HCT116 (cell line): ENCODE results near the gene RHPN2. TPM values are rescaled to one million over a fixed set of nuclear protein-coding genes. Genes with fewer than 3 reads are reported as not detected.

Source experiments
- ATAC-seq: fragments of 200-7000 bp; cut with Tn5 transposase; 2 replicates; pipeline ENCODE4 v1.9.1; 2020; ENCODE audit warnings: mild to moderate bottlenecking, moderate library complexity
- BruUV-seq: library from RNA; stranded (reverse); fragments of 400-500 nt; replicated peaks from 2 replicates; lab custom pipeline; 2021; lab: Mats Ljungman, UMichigan
- CTCF ChIA-PET: fragments of 300-600 bp; sonication (Branson Sonifier 250); formaldehyde crosslinking; loops from one replicate; lab custom pipeline; 2021; ENCODE audit warnings: antibody characterized with exemption; lab: Charles Lee
- POLR2A ChIA-PET: fragments of 300-600, 350-600 bp; sonication (Branson Sonifier 250); formaldehyde crosslinking; loops from one replicate; lab custom pipeline; 2021; ENCODE audit warnings: antibody characterized with exemption; lab: Charles Lee
- RAD21 ChIA-PET, 2 experiments: fragments of 300-600 bp; sonication (Branson Sonifier 250); formaldehyde crosslinking; loops; one replicate each; lab custom pipeline; 2023; ENCODE audit warnings: low total read pairs in 2 of 2; ENCODE audit not compliant: uncharacterized antibody in 2 of 2, unreplicated experiment in 2 of 2, low non-redundant PET in 1 of 2; lab: Charles Lee
- DNase-seq: peaks from one replicate; pipeline ENCODE4 v3.0.0-alpha.2; 2010; ENCODE audit warnings: low read depth, low spot score
- H2AFZ ChIP-seq: fragments of 200-600 bp; shearing (Covaris generic), sonication (generic); 2 replicates; pipeline ENCODE4 v1.6.1; 2017; ENCODE audit warnings: low read depth, mixed run types, mixed read lengths, antibody characterized with exemption, low read length; ENCODE audit not compliant: poor library complexity, severe bottlenecking
- H3K27ac ChIP-seq: 2 replicates; pipeline ENCODE4 v1.5.1; 2012; ENCODE audit warnings: low read depth, low read length
- H3K27me3 ChIP-seq: fragments of 200-600 bp; sonication (generic); 2 replicates; pipeline ENCODE4 v1.6.1; 2016; ENCODE audit warnings: mixed run types, low read length, mixed read lengths; ENCODE audit not compliant: insufficient read depth
- H3K36me3 ChIP-seq, 2 experiments: fragments of 200-500 bp in 1 of 2; fragments of 200-600 bp in 1 of 2; sonication (Bioruptor generic) in 1 of 2; sonication (generic) in 1 of 2; 2 replicates each; pipeline versions ENCODE4 v1.5.1 to v1.6.1; 2014 to 2016; ENCODE audit warnings: low read length in 2 of 2, inconsistent platforms in 1 of 2, mixed read lengths in 1 of 2, mixed run types in 1 of 2; ENCODE audit not compliant: insufficient read depth in 2 of 2, control insufficient read depth in 1 of 2
- H3K4me1 ChIP-seq, 2 experiments: fragments of 200-600 bp in 1 of 2; sonication (generic) in 1 of 2; 2 replicates each; pipeline versions ENCODE4 v1.5.1 to v1.6.1; 2012 to 2017; ENCODE audit warnings: low read length in 2 of 2, inconsistent platforms in 1 of 2, mild to moderate bottlenecking in 1 of 2, mixed read lengths in 1 of 2, mixed run types in 1 of 2, moderate library complexity in 1 of 2; ENCODE audit not compliant: insufficient read depth in 2 of 2, control insufficient read depth in 1 of 2
- H3K4me2 ChIP-seq: fragments of 200-600 bp; sonication (generic); 2 replicates; pipeline ENCODE4 v1.6.1; 2017; ENCODE audit warnings: mixed run types, low read length, mixed read lengths
- H3K4me3 ChIP-seq, 2 experiments: fragments of 200-600 bp in 1 of 2; sonication (generic) in 1 of 2; replicated peaks in 1 of 2; 2 replicates each; pipeline ENCODE4 v1.5.1; 2011 to 2016; ENCODE audit warnings: low read length in 2 of 2, control low read depth in 1 of 2, low read depth in 1 of 2, mild to moderate bottlenecking in 1 of 2, mixed read lengths in 1 of 2, mixed run types in 1 of 2
- H3K79me2 ChIP-seq: fragments of 200-600 bp; sonication (generic); 2 replicates; pipeline ENCODE4 v1.6.1; 2017; ENCODE audit warnings: mild to moderate bottlenecking, mixed run types, low read length, moderate library complexity, mixed read lengths; ENCODE audit not compliant: insufficient read depth
- H3K9ac ChIP-seq: fragments of 200-600 bp; sonication (generic); 2 replicates; pipeline ENCODE4 v1.6.1; 2016; ENCODE audit warnings: low read length, mixed read lengths
- H3K9me2 ChIP-seq: fragments of 200-600 bp; sonication (generic), shearing (Covaris generic); 2 replicates; pipeline ENCODE4 v1.6.1; 2017; ENCODE audit warnings: mixed run types, mild to moderate bottlenecking, moderate library complexity; ENCODE audit not compliant: insufficient read depth
- H3K9me3 ChIP-seq, 2 experiments: fragments of 200-500 bp in 1 of 2; fragments of 200-600 bp in 1 of 2; sonication (Bioruptor generic) in 1 of 2; sonication (generic) in 1 of 2; 2 replicates each; pipeline ENCODE4 v1.6.1; 2014 to 2017; ENCODE audit warnings: low read length in 2 of 2, mixed read lengths in 2 of 2, inconsistent platforms in 1 of 2, low read depth in 1 of 2, mild to moderate bottlenecking in 1 of 2, mixed run types in 1 of 2, moderate library complexity in 1 of 2; ENCODE audit not compliant: control insufficient read depth in 1 of 2, insufficient read depth in 1 of 2
- H4K20me1 ChIP-seq: fragments of 200-600 bp; sonication (generic), shearing (Covaris generic); 2 replicates; pipeline ENCODE4 v1.6.1; 2017; ENCODE audit warnings: mixed run types, mild to moderate bottlenecking, moderate library complexity; ENCODE audit not compliant: insufficient read depth
- CBX3 ChIP-seq: IDR thresholded peaks from 2 replicates; pipeline ENCODE4 v1.6.1; 2012; ENCODE audit warnings: low read depth
- EGR1 ChIP-seq: IDR thresholded peaks from 2 replicates; pipeline ENCODE4 v1.6.1; 2012; ENCODE audit warnings: low read depth
- ELF1 ChIP-seq: IDR thresholded peaks from 2 replicates; pipeline ENCODE4 v1.6.1; 2012; ENCODE audit warnings: low read depth, borderline replicate concordance
- EZH2 ChIP-seq: fragments of 200-600 bp; sonication (generic); IDR thresholded peaks from 2 replicates; pipeline ENCODE4 v1.6.1; 2017; ENCODE audit warnings: antibody characterized with exemption, mixed run types
- JUND ChIP-seq: IDR thresholded peaks from 2 replicates; pipeline ENCODE4 v1.6.1; 2012
- POLR2A ChIP-seq: IDR thresholded peaks from 2 replicates; pipeline ENCODE4 v1.7.0; 2011; ENCODE audit warnings: borderline replicate concordance; ENCODE audit not compliant: insufficient read depth, insufficient read length; ENCODE audit errors: extremely low read depth
- RAD21 ChIP-seq: IDR thresholded peaks from 2 replicates; pipeline ENCODE4 v1.6.1; 2012; ENCODE audit warnings: low read depth, mild to moderate bottlenecking
- SP1 ChIP-seq: IDR thresholded peaks from 2 replicates; pipeline ENCODE4 v1.6.1; 2012; ENCODE audit warnings: low read depth
- SRF ChIP-seq: IDR thresholded peaks from 2 replicates; pipeline ENCODE4 v1.6.1; 2012; ENCODE audit warnings: low read depth
- ZNF274 ChIP-seq: fragments of 200-500 bp; sonication (Bioruptor generic); IDR thresholded peaks from 2 replicates; pipeline ENCODE4 v1.6.1; 2014; ENCODE audit warnings: mild to moderate bottlenecking, low read depth, low read length, inconsistent platforms
- intact Hi-C: fragments of 100-400 bp; cut with micrococcal nuclease; formaldehyde crosslinking; loops from 2 replicates; pipeline ENCODE4 v1.10.0; 2022
- total RNA-seq: library from RNA; stranded (reverse); gene quantifications from one replicate; pipeline ENCODE4 v1.2.1, GENCODE V29; 2021; ENCODE audit not compliant: unreplicated experiment
- TF ChIP-seq, protein P1 (sequence below): IDR thresholded peaks from 2 replicates; pipeline ENCODE4 v1.6.1; 2012; ENCODE audit warnings: low read depth
- TF ChIP-seq, protein P2 (sequence below): IDR thresholded peaks from 2 replicates; pipeline ENCODE4 v1.6.1; 2012
- TF ChIP-seq, protein P3 (sequence below): IDR thresholded peaks from 2 replicates; pipeline ENCODE4 v1.6.1; 2012

The RHPN2 gene
- total RNA-seq, 1 experiment from 2014 or later = 33.3 TPM

DNA sequence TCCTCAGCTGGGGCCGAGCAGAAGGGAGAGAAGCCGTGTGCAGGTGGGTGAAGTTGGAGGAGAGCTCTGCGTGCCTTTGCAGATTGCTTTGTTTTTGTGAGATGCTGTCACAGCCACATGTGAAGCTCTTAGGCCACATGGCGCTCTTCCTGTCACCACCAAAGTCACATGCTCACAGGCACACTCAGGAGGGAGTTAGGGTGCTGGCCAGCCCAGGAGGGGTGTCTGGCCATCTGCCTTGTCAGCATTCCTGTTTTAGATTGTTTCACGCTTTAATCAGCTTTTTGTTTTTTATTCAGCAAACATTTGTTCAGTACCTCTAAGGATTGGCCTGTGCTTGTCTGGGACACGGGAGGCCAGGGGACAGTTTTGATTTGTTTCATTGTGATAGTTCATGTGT is 38.2 kb upstream of the RHPN2 start:
- no peaks in the 10 kb centered on the region for H3K9me3 ChIP-seq
- ChIA-PET POLR2A (no interaction called here), RAD21 (no interaction called here), CTCF (no interaction called here)
- no peaks in the 10 kb centered on the region for H3K9me2 ChIP-seq
- no peaks in the 10 kb centered on the region for H3K79me2 ChIP-seq
- H3K4me3 ChIP-seq = no peak overlapping the region
- H3K4me2 ChIP-seq = no peak overlapping the region
- TF ChIP-seq ZNF274 = no peak
- no peak for TF ChIP-seq ELF1
- no peak for TF ChIP-seq CBX3
- TF ChIP-seq, protein P1, sequence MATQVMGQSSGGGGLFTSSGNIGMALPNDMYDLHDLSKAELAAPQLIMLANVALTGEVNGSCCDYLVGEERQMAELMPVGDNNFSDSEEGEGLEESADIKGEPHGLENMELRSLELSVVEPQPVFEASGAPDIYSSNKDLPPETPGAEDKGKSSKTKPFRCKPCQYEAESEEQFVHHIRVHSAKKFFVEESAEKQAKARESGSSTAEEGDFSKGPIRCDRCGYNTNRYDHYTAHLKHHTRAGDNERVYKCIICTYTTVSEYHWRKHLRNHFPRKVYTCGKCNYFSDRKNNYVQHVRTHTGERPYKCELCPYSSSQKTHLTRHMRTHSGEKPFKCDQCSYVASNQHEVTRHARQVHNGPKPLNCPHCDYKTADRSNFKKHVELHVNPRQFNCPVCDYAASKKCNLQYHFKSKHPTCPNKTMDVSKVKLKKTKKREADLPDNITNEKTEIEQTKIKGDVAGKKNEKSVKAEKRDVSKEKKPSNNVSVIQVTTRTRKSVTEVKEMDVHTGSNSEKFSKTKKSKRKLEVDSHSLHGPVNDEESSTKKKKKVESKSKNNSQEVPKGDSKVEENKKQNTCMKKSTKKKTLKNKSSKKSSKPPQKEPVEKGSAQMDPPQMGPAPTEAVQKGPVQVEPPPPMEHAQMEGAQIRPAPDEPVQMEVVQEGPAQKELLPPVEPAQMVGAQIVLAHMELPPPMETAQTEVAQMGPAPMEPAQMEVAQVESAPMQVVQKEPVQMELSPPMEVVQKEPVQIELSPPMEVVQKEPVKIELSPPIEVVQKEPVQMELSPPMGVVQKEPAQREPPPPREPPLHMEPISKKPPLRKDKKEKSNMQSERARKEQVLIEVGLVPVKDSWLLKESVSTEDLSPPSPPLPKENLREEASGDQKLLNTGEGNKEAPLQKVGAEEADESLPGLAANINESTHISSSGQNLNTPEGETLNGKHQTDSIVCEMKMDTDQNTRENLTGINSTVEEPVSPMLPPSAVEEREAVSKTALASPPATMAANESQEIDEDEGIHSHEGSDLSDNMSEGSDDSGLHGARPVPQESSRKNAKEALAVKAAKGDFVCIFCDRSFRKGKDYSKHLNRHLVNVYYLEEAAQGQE = no peak
- TF ChIP-seq JUND = no peak
- no peak for TF ChIP-seq SP1
- no peak for TF ChIP-seq SRF
- TF ChIP-seq EZH2 = no peak
- TF ChIP-seq, protein P2, sequence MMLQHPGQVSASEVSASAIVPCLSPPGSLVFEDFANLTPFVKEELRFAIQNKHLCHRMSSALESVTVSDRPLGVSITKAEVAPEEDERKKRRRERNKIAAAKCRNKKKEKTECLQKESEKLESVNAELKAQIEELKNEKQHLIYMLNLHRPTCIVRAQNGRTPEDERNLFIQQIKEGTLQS = no peak
- TF ChIP-seq EGR1 = no peak
- TF ChIP-seq, protein P3, sequence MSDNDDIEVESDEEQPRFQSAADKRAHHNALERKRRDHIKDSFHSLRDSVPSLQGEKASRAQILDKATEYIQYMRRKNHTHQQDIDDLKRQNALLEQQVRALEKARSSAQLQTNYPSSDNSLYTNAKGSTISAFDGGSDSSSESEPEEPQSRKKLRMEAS = no peak
- no peak for TF ChIP-seq RAD21
- TF ChIP-seq POLR2A = no peak
- no peaks in the 10 kb centered on the region for H3K27me3 ChIP-seq
- BruUV-seq = no TSS peak
- no peak for ATAC-seq
- no peak overlapping the region for H2AFZ ChIP-seq
- H4K20me1 ChIP-seq = no peaks in the 10 kb centered on the region
- peaks cover 3 to 16% of the 10 kb centered on the region in 2 experiments; a peak in 3 of 4 replicates for H3K4me1 ChIP-seq
- H3K9ac ChIP-seq = no peak overlapping the region
- peaks cover 8 to 9% of the 10 kb centered on the region in 2 experiments; a peak in 3 of 4 replicates for H3K36me3 ChIP-seq
- no peak overlapping the region for H3K27ac ChIP-seq
- intact Hi-C loops = no loop called here
- DNase-seq = no peak
